ENCODE results near the gene TMEM179. TPM values are rescaled to one million over a fixed set of nuclear protein-coding genes. Genes with fewer than 3 reads are reported as not detected.

TMEM179 gene
- total and polyA plus RNA-seq, 2 of the 13 experiments (the other 11 are each of a cell fraction or from before 2014, with no cell fraction given) = not detected

DNA sequence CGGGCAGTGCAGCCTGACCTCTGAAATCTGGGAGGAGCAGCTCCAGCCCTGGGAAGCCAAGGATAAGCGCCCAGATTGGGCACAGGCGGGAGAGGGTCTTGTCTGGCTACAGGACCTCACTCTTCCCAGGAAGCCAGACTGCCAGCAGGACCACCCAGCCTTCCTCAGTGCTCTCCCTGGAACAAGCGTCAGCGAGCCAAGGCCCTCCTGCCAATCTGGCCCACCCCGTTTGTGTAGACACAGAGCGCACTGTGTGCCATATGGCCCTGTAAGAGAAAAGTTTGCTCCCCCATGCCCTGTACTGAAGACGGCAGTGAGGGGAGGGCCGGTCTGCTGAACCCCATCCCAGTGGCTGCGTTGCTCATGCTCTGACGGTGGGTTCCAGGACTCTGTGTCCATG, 26.3 kb downstream of the TMEM179 start:
- Histone ChIP-seq H3K9me3 (ENCODE audit: low read length) (no peaks in the 10 kb centered on the region), H2AFZ (ENCODE audit: low read length) (no peak overlapping the region), H3K9ac (ENCODE audit: insufficient read depth, low read depth, low read length) (no peak overlapping the region), H3K27me3 (ENCODE audit: control insufficient read depth in 1 of 2, insufficient read depth in 2 of 2, low read length in 2 of 2) (peaks cover 14 to 66% of the 10 kb centered on the region in 2 experiments), H3K4me1 (ENCODE audit: insufficient read depth, low read length) (peaks cover 26% of the 10 kb centered on the region), H4K20me1 (ENCODE audit: insufficient read depth, low read length) (no peaks in the 10 kb centered on the region), H3K4me2 (ENCODE audit: low read depth, low read length) (no peak overlapping the region), H3K4me3 (replicated peaks in 1 of 3; ENCODE audit: insufficient read depth in 1 of 3, low read depth in 2 of 3, low read length in 3 of 3) (no peak overlapping the region), H3K36me3 (replicated peaks in 1 of 2; ENCODE audit: control insufficient read depth in 1 of 2, insufficient read depth in 2 of 2, low read length in 2 of 2) (no peaks in the 10 kb centered on the region), H3K27ac (ENCODE audit: extremely low read length, insufficient read depth, low read length) (no peak overlapping the region), H3K79me2 (ENCODE audit: insufficient read depth, low read length) (no peaks in the 10 kb centered on the region)
- CTCF ChIA-PET (ENCODE audit: low intra/inter-chr PET ratio, low total read pairs) = no interaction called here
- TF ChIP-seq SP4 (CRISPR knock-in tag; IDR thresholded peaks at IDR 0.05) (no peak), KDM6A (CRISPR knock-in tag; IDR thresholded peaks at IDR 0.05; ENCODE audit: low read depth) (no peak), FOSL1 (CRISPR knock-in tag; IDR thresholded peaks at IDR 0.05; ENCODE audit: borderline replicate concordance) (no peak), ZNF18 (CRISPR knock-in tag; IDR thresholded peaks at IDR 0.05; ENCODE audit: insufficient replicate concordance) (no peak), ZSCAN21 (CRISPR knock-in tag; IDR thresholded peaks at IDR 0.05; ENCODE audit: borderline replicate concordance) (no peak), ZNF609 (CRISPR knock-in tag; IDR thresholded peaks at IDR 0.05; ENCODE audit: borderline replicate concordance) (no peak), BHLHE40 (IDR thresholded peaks at IDR 0.05; ENCODE audit: low read length) (no peak), RORA (CRISPR knock-in tag; IDR thresholded peaks at IDR 0.05) (no peak), U2AF1 (optimal IDR thresholded peaks at IDR 0.05; ENCODE audit: low read depth, low read length) (no peak)
- WGBS (ENCODE audit: low lambda C conversion rate) = 100% methylated on average over 1 of the region's 11 CpGs
- ATAC-seq = no peak
- intact Hi-C loops (cut with micrococcal nuclease; ENCODE audit: unreplicated experiment) (no loop called here), in situ Hi-C loops (cut with HindIII; ENCODE audit: extremely low pct_ligation_motif_present, low pct_unique_long_range_greater_than_20kb) (no loop called here)
- DNase-seq (ENCODE audit: low spot score) = no peak
- POLR2A ChIA-PET = no interaction called here
- FAIRE-seq = no peak
- BruUV-seq (replicated peaks) = no TSS peak

Data from HepG2 (cell line).